DMS 273 treated with DMSO at 0.1 percent for 48 hours (cell line): ENCODE data around the gene EME1.

Experiments used
- DNase-seq: peaks from one replicate; lab custom pipeline; 2025; lab: John Stamatoyannopoulos, UW

EME1 gene

DNA sequence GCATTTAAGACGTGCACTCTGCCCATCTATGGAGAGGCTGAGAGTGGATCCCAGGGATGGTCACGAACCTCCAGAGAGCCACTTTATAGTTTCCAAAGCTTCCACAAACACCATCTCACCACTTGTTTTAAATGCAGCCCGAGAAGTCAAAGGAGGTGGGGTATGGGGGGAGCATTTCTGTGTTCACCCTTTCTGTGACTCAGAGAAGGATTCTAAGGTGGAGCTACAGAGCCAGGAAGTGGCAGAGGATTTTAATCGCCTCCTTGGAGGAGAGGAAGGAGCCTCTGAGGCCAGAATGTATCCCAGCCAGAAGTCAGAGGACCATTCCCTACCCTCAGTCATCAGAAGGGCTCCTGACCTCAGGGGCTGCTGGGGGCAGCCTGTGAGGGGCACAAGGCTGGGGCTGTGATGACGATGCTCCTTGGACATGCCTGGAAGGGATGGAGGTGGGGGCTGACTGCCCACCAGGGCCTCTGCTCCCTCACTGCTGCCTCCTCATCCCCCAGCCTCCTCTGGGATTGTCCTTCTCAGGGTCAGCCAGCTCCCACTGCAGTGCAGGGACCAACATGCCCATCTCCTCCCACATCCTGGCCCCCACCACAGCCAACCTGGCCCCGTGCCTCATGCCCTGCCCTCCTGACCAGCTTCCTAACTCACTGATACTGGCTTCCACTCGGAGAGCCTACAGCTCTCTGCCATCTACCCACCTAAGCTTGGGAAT lies 24.3 kb upstream of the EME1 start:
- no peak for DNase-seq

DNA sequence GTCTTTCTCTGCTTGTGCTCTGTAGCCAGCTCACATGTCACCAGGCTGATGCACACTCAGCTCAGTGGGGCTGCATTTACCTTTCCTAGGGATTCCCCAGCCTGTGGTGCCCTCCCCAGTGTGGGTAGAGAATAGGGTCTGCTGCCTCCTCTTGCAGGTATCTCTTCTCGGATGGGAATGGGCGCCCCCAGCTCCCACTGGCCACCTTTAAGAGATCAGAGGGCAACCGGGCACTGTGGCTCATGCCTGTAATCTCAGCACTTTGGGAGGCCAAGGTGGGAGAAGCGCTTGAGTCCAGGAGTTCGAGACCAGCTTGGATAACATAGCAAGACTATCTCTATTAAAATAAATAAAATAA lies 23.8 kb upstream of the EME1 start:
- no peak for DNase-seq

DNA sequence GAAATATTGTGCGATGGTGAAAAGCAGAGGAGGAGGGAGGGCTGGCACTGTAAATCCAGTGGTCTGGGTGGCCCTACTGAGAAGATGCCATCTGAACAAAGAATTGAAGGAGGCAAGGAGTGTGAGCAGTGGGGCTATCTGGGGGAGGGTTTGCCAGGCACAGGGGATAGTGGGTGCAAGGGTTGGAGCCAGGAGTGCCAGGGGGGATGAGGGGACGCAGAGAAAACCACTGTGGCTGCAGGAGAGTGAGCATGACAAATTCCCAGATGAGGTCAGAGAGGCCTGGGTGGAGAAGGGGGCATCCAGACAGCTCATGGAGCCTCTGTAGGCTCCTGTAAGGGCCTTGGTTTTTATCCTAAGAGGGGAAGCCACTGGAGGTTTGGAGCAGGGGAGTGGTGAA lies 22.3 kb upstream of the EME1 start:
- DNase-seq = no peak

DNA sequence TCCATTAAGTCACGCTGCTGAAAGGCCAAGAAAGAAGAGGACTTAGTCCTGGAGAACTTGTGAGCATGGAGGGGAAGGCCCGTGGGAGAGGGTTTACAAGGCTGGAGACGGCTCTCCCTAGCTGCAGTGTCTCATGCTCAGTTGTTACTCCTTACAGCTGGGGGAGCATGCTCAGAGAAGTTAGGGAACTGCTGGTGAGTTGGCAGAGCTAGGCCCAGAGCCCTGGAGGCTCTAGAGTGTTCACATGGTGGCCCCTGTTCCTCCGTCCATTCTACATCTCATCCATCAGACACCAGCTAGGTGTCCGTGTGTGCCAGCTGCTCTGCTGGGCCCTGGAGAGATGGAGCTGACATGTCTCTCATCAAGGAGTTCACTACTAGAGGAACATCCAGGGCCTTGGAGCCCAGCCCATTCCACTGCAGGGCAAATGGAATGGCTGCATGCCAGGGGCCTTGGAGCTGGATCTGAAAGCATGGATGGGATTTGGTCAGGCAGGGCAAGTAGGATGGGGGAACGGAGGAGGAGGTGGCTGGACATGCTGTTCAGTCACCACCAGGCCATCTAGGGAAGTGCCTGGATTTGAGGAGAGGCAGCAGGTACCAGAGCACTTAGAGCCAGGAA lies 20.8 kb upstream of the EME1 start:
- no peak for DNase-seq

DNA sequence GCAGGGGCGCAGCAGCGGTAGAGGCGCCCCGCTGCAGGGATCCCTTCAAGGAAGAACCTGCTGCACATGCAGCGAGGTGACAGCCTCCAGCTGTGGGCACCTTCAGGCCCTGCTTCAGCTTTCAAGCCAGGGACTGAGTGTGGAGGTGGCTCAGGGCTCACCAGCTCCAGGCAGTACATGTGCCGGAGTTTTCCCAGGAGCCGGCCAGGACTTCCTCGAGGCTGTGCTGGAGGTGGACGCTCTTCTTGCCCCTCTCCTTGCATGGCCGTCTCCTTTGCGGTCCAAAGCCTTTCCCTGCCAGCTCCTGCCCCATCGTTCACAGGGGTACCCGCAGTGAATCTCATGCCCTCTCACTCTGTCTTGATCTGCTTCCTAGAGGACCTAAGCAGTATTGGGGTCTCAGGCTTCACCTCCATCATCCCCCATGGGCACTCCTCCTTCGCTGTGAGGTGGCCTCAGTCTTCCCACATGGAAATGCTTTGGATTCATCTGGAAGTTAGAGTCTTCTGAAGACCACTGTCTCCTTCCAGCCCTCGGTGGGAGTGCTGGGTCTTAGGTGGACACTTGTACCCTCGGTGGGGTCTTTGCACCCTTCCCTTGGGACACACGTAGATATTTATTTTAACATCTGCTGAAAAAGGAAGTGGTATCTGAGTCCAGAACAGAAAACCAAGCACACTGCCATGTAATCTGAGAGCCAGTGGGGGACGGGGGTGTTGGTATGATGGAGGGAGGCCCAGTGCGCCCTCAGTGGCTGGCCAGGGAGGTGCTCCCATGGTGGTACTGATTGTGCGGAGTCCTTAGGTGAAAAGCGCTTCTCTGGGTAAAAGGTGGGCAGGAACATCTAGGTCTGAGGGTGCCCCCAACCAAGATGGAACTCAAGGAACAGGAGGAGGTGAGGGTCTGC lies 20.1 kb upstream of the EME1 start:
- no peak for DNase-seq

DNA sequence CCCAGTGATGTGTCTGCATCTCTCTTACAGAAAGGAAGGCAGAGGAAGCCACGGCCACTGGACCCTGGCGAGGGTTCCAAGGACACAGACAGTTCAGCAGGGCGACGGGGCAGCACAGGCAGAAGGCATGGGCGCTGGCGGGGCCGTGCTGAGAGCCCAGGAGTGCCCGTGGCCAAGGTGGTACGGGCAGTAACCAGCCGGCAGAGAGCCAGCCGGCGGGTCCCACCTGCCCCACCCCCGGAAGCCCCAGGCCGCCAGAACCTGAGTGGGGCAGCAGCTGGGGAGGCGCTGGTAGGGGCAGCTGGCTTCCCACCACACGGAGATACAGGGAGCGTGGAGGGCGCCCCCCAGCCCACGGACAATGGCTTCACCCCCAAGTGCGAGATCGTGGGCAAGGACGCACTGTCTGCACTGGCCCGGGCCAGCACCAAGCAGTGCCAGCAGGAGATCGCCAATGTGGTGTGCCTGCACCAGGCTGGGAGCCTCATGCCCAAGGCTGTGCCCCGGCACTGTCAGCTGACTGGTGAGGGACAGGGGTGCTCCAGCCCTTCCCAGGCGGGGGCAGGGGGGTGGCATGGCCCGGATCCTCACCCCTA lies 19.3 kb upstream of the EME1 start:
- no peak for DNase-seq

DNA sequence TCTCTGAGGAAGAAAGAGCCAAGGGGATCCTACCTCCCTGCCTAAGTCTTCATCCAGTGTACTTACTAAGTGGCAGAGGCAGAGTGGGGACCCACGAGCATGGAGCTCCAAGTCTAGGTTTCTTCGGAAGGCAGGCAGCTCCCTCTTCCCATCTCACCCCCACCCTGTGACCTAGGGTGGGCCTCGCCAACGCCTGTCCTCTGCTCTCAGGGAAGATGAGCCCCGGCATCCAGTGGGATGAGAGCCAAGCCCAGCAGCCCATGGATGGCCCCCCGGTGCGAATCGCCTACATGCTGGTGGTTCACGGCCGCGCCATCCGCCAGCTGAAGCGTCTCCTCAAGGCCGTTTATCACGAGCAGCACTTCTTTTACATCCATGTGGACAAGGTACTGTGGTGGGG lies 18.8 kb upstream of the EME1 start:
- no peak for DNase-seq

DNA sequence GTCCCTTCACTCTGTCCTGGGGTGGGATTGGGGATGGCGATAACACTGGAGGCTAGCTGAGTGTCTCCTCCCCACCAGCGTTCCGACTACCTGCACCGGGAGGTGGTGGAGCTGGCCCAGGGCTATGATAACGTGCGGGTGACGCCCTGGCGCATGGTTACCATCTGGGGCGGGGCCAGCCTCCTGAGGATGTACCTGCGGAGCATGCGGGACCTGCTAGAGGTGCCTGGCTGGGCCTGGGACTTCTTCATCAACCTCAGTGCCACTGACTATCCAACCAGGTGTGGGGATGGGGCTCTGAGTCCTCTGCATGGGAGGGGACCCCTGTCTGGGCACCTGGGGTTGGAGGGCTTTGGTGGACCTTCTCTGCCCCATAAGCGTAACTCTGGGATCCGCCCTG lies 18.3 kb upstream of the EME1 start:
- no peak for DNase-seq

DNA sequence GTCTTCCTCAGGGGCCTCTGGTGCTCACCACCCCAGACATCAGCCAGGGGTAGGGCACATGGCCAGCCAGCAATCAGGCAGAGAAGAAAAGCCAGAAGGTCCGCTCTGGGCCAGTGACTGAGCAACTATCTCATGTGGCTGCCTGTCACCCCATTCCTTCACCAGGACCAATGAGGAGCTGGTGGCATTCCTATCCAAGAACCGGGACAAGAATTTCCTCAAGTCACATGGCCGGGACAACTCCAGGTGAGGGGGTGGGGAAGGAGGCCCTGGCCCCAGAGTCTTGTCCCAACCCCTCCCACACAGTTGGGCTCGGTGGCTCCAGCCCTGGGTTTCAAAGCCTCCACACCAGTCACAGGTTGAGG lies 17.7 kb upstream of the EME1 start:
- DNase-seq = no peak

DNA sequence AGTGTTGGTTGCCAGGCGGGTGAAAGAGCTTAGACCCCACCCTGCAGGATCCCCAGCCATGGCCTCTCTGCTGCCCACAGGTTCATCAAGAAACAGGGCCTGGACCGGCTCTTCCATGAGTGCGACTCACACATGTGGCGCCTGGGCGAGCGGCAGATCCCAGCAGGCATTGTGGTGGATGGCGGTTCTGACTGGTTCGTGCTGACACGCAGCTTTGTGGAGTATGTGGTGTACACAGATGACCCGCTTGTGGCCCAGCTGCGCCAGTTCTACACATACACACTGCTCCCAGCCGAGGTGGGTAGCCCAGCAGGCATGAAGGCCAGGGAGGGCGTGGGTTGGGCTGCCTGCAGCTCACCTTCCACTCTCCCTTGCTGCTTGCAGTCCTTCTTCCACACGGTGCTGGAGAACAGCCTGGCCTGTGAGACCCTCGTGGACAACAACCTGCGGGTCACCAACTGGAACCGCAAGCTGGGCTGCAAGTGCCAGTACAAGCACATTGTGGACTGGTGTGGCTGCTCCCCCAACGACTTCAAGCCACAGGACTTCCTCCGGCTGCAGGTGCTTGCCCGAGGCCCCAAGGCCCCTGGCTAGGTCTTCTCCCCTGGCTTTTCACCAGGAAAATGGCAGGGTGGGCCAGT lies 17.2 kb upstream of the EME1 start:
- no peak for DNase-seq

DNA sequence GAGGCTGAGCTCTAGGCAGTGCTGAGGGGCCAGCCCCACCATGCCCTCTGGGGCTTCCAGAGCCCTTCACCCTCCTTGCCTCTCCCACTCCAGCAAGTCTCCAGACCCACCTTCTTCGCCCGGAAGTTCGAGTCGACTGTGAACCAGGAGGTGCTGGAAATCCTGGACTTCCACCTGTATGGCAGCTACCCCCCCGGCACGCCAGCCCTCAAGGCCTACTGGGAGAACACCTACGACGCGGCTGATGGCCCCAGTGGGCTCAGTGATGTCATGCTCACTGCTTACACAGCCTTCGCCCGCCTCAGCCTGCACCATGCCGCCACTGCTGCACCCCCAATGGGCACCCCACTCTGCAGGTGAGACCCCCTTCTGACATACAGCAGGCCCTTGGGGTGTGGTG lies 16.6 kb upstream of the EME1 start:
- DNase-seq = no peak

DNA sequence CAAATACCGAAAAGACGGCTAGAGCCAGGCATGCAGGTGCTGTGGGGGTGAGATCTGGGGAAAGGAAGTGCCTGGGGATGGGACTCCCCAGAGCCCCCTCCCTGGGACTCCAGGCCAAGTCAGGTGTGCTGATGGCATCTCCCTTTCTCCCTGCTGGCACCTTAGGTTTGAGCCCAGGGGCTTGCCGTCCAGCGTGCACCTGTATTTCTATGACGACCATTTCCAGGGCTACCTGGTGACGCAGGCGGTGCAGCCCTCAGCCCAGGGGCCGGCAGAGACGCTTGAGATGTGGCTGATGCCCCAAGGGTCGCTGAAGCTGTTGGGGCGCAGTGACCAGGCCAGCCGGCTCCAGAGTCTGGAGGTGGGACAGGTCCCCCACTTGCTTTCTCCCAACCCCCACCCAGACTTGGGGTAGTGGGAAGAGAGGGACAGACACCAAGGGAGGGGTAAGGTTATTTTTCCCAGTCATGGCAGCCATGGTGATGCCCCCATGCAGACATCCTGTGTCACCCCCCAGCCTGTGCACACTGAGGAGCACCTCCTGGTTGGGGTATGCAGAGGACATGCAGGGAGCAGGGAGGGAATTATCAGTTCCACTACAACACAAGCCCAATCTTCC lies 16.0 kb upstream of the EME1 start:
- DNase-seq = no peak

DNA sequence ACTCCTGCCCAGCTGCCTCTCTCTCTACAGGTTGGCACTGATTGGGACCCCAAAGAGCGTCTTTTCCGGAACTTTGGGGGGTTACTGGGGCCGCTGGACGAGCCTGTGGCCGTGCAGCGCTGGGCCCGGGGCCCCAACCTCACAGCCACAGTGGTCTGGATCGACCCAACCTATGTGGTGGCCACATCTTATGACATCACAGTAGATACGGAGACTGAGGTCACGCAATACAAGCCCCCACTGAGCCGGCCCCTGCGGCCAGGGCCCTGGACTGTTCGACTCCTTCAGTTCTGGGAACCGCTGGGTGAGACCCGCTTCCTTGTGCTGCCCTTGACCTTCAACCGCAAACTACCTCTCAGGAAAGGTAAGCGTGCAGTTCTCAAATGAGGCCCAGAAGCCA lies 14.9 kb upstream of the EME1 start:
- no peak for DNase-seq

DNA sequence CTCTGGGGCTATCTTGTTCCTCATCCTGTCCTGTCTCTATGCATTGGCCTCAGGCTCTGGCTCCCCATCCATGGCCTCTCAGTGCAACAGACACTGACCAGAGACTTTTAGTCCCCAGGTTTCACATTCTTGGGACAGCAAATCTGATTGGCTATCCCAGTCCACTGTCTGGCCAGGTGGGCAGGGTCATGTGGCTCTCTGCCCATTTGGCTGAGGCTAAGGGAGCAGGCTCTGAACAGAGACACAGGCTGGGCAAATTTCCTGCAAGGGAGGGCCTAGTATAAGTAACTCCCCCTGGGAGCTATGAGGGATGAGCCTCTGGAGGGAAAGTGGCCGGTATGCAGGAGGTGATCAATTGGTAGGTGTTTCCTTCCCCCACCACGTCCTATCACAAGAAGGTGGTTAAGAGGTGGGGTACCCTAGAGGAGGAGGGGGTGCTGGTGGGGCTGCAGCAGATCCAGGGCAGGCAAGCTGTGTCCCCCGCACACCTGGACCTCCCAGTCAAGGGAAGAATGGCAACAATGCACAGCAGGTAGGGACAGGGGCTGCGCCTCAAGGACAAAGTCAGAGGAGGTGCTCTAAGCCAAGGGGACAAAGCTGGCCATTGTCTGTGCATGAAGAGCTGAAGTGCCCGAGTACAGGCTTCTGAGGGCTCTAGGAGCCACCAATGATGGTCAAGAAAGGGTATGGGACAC lies 13.9 kb upstream of the EME1 start:
- DNase-seq = no peak

DNA sequence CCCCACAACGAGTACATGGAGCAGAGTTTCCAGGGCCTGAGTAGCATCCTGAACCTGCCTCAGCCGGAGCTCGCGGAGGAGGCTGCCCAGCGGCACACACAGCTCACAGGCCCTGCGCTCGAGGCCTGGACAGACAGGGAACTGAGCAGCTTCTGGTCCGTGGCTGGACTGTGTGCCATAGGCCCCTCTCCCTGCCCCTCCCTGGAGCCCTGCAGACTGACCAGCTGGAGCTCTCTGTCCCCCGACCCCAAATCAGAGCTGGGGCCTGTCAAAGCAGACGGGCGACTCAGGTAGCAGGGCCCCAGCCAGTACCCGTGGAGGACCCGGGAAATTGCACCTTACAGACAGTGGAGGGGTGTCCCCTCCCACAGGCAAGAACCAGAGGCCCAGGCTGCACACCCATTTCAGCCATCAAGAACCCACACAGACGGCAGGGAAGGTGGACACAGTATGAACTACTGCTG lies 13.0 kb upstream of the EME1 start:
- no peak for DNase-seq

DNA sequence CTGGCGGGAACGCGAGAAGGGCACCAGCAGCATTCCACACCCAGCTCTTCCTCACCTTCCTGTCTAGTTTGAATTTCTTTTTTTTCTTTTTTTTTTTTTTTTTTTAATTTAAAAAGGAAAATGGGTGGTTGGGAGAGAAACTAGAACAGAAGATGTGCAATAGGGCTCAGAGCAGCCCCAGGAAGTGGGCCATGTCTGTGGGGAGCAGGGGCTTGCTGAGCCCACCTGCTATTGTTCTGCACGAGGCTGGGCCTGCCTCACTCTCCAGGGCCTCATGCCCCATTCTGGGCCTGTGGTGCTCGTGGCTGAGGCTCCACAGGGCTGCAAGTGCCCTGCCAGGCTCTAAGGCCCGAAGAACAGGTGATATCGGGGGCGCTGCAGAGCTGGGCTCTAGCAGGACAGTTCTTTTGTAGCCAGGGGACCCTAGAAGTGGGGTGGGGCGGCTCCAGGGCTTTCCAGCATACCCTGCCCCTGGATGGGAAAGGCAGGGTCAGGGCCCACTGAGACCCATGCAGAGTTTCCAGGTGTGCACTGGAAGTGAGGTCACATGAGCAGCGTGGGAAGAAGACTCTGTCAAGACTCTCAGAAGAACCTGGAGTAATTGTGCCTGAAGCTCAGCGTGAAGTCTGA lies 12.4 kb upstream of the EME1 start:
- DNase-seq = no peak

DNA sequence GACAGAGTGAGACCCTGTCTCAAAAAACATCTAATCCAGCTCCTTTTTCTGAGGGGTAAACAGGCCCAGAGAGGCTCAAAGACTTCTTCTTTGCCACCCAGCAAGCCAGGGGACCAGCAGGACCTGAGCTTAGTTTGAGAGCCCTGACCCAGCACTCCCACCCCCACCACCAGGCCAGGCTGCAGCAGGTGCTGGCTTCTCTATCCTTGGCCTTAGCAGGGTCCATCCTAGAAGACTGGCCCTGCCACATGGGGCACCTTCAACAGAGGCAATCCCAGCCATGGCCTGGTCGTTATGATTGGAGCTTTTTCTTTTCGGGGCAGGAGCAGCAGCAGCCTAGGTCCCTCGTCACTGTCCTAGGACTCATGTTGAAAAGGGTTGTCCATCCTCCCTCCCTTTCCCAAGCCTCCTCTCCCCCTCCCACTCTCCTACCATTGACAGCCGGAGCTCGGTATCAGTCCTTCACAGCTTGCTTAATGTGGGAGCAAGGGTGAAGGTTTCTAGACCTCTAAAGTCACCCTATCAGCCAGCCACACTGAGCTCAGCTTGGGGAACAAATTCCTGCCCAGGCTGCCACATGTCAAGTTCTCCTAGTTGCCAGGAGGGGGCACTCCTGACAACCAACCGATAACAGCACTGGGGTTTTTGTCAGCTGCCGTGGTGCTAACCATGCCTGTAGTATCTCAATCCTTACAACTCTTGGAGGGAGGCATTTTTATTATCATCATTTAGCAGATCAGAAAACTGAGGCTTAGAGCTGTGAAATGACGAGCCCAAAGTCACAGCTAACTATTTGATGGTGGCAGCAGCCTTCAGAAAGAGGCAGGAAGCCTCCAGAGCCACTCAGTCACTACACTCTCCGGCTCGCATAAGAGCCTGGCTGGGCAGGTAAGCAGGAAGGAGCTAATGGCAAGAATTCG lies 11.2 kb upstream of the EME1 start:
- peak; percentile 49 for DNase-seq

DNA sequence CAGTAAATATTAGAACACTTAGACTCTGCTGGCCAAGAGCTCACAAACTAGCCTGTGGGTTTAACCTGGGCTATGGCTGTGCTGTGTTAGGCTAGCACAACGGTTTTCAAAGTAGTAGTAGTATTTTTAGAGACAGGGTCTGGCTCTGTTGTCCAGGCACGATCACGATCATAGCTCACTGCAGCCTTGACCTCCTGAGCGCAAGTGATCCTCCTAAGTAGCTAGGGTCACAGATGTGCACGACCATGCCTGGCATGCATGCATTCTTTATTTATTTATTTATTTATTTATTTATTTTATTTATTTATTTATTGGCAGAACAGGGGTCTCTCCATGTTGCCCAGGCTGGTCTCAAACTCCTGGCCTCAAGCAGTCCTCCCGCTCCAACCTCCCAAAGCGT lies 10.4 kb upstream of the EME1 start:
- DNase-seq = no peak

DNA sequence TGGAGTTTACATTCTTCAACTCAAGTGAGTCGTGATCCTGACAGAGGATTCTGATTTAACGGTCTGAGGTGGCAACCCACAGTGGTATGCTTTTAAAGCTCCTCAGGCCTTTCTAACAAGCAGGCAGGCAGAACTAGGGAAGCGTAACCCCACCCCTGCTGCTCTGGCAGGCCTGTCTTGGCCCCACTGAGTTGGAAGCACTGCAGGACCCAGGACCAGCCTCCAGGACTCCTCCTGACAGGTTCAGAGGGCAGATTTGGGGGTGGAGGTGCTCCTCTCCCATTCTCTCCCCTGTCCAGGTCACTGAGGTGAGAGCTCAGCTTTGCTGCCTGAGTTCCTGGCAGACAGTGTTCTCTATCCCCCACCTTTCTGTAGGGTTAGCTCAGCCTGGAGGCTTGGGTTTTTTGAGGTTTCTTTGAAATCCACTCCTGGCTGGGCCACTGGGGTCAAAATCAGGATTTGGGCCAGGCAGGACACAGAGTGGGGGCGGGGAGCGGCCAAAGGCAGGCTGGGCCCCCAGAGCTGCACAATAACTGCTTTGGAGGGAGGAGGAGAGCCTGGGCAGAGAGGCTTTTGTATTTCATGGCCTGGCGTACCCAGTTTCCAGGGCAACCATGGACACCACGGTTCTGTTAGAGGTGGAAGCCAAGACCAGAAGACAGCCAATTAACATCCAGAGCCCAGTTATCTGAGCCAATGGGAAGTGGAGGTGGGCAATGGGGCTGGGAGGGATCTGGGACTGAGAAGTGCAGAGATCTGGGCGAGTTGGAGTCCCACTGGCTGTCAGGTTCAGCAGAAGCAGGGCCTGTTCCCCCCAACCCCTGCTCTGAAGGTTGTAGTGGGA lies 9.6 kb upstream of the EME1 start:
- DNase-seq = peak; percentile 49
